ENCODE measurements around the gene TRAP1. TPM values are rescaled to one million over a fixed set of nuclear protein-coding genes. Genes with fewer than 3 reads are reported as not detected.

Gene TRAP1
- total RNA-seq, 1 donor from 2014 or later, result 111 TPM

DNA sequence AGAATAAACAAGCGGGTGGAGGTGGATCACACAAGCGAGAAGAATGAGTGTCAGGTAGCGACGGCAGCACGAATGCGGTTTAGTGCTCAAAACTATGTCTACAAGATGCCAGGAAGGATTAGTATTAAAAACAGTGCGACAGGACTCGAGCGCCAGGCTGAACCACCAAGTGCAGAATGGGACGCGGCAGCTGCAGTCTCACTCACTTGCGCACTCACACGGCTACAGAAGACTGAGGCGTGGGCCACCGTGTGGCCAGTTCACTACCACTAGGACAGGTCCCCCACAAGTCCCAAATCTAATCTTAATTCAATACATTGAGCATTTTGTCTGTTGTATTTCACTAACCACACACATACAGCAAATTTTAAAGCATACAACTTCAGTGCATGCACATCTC is 35.7 kb upstream of the TRAP1 start:
- FAIRE-seq, result no peak
- DNase-seq (ENCODE audit: low read depth), result no peak
- peaks cover 16% of the 10 kb centered on the region for H3K36me3 ChIP-seq (ENCODE audit: control insufficient read depth, insufficient read depth, low read length)
- no peaks in the 10 kb centered on the region for H3K27me3 ChIP-seq (ENCODE audit: control insufficient read depth, insufficient read depth, low read length)
- TF ChIP-seq CTCF (IDR thresholded peaks at IDR 0.05; ENCODE audit: insufficient read depth, low read length, severe bottlenecking), result no peak
- no peak overlapping the region for H3K4me3 ChIP-seq (ENCODE audit: low read depth, low read length)

DNA sequence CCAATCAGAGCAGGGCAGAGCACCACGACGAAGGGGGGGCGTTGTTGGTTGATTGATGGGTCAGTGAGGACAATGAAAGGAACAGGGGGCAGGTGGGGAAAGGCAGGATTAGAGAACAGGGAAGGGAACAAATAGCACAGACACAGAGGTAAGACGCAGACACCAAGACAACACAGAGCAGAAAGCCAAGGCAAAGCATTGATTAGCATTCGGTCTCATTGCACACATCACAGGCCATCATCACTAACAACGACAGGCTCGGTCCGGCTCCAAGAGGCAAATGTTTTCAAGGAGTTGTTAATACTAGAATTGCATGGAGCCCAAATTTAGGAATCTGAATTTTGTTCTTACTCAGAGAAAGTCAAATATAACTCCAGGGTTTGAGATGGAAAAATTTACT is 34.6 kb upstream of the TRAP1 start:
- FAIRE-seq (no peak), DNase-seq (ENCODE audit: low read depth) (no peak)
- Histone ChIP-seq H3K4me3 (ENCODE audit: low read depth, low read length) (no peak overlapping the region), H3K36me3 (ENCODE audit: control insufficient read depth, insufficient read depth, low read length) (peaks cover 12% of the 10 kb centered on the region), H3K27me3 (ENCODE audit: control insufficient read depth, insufficient read depth, low read length) (no peaks in the 10 kb centered on the region)
- no peak for TF ChIP-seq CTCF (IDR thresholded peaks at IDR 0.05; ENCODE audit: insufficient read depth, low read length, severe bottlenecking)

DNA sequence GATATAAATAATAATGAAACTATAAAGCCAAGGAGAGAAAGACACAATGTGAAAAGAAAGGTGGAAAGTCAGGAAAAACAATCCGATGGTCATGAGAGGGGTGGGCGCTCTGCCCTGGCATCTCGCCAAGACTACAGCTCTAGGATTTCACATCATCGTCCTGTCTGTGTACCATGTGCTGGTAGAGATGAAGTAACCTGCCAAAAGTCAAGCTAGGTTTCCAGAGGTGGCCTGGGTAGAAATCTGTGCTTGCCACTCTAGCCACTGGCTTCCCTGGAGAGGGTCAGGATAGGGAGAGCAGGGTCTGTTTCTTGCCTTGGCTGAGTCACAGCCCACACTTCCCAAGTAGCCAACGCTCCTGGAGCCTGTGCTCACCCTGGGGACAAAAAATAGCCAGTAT is 31.0 kb upstream of the TRAP1 start:
- H3K36me3 ChIP-seq (ENCODE audit: control insufficient read depth, insufficient read depth, low read length), result peaks cover 18% of the 10 kb centered on the region
- H3K27me3 ChIP-seq (ENCODE audit: control insufficient read depth, insufficient read depth, low read length), result no peaks in the 10 kb centered on the region
- DNase-seq (ENCODE audit: low read depth) (no peak), FAIRE-seq (no peak)
- TF ChIP-seq CTCF (IDR thresholded peaks at IDR 0.05; ENCODE audit: insufficient read depth, low read length, severe bottlenecking), result no peak
- no peak overlapping the region for H3K4me3 ChIP-seq (ENCODE audit: low read depth, low read length)

- FAIRE-seq (no peak), DNase-seq (ENCODE audit: low read depth) (no peak)
- no peaks in the 10 kb centered on the region for H3K27me3 ChIP-seq (ENCODE audit: control insufficient read depth, insufficient read depth, low read length)
- H3K4me3 ChIP-seq (ENCODE audit: low read depth, low read length), result no peak overlapping the region
- H3K36me3 ChIP-seq (ENCODE audit: control insufficient read depth, insufficient read depth, low read length), result peaks cover 21% of the 10 kb centered on the region
- no peak for TF ChIP-seq CTCF (IDR thresholded peaks at IDR 0.05; ENCODE audit: insufficient read depth, low read length, severe bottlenecking)
These were observed 28.5 kb upstream of the TRAP1 start for GRCh38 chr16:3745751-3746355.

DNA sequence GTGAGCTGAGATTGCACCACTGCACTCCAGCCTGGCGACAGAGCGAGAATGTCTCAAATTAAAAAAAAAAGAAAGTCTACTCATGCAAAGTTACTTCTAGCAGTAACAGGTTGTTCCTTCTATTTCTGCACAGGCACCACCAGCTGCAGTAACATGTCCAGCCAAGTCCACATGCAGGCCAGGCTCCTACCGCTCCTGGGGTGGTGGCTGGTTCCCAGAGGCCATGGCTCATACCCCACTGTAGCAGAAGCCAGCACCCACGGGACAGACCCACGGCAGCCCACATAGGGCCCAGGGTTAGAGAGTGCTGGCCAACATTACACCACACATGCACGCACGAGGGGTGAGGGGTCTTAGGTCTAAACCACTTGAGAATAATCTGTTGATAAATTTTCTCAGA is 26.7 kb upstream of the TRAP1 start:
- Histone ChIP-seq H3K4me3 (ENCODE audit: low read depth, low read length) (no peak overlapping the region), H3K27me3 (ENCODE audit: control insufficient read depth, insufficient read depth, low read length) (no peaks in the 10 kb centered on the region), H3K36me3 (ENCODE audit: control insufficient read depth, insufficient read depth, low read length) (peaks cover 30% of the 10 kb centered on the region)
- FAIRE-seq (no peak), DNase-seq (ENCODE audit: low read depth) (no peak)
- no peak for TF ChIP-seq CTCF (IDR thresholded peaks at IDR 0.05; ENCODE audit: insufficient read depth, low read length, severe bottlenecking)

DNA sequence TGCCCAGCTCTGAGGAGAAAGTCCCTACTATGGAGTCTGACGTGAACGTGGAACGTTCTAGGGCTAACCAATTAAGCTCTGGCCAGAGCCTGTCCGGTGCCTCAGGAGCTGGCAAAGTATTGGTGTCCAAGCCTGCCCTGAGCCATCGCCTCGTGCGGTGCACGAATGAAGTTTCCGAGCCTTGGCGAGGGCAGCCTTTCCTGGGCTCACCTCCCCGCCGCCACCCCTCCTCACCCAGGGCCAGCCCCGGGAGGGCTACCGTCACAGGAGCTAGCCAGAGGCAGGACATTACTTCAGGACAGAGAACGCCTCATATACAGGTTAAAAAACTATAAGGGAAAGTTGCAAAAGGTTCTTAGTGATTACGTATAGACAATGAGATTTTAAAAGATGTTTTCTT is 23.6 kb upstream of the TRAP1 start:
- TF ChIP-seq CTCF (IDR thresholded peaks at IDR 0.05; ENCODE audit: insufficient read depth, low read length, severe bottlenecking), result no peak
- peaks cover 30% of the 10 kb centered on the region for H3K36me3 ChIP-seq (ENCODE audit: control insufficient read depth, insufficient read depth, low read length)

More for the DNA sequence above, 23.6 kb upstream of the TRAP1 start:
- no peak for DNase-seq (ENCODE audit: low read depth)
- Histone ChIP-seq H3K27me3 (ENCODE audit: control insufficient read depth, insufficient read depth, low read length) (no peaks in the 10 kb centered on the region), H3K4me3 (ENCODE audit: low read depth, low read length) (no peak overlapping the region)
- no peak for FAIRE-seq

Data from bronchial epithelial cell (primary cell).